ENCODE results near the gene EDDM3A.

DNA sequence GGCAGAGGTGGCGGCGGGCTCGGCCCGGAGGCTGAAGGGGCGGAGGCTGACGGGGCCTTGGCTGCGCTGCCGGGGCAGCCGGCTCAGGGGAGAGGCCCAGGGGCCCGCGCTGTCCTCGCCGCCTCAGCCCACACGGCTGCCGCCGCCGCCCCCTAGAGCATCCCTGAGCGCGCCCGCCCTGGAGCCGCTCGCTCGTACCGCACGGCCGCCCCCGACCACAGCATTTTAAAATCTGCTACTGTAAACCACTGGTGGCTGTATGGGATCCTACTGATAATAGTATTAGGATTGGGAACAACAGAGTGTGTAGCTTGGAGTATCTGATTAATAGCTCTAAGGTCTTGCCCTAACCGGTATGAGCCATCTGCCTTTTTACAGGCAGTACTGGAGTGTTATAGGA, 22.2 kb upstream of the EDDM3A start:
- no peak for TF ChIP-seq EP300 (IDR thresholded peaks at IDR 0.05)
- TF ChIP-seq POLR2A (IDR thresholded peaks at IDR 0.05), result no peak
- TF ChIP-seq CTCF (IDR thresholded peaks at IDR 0.05), result no peak

All from tibial nerve (tissue), 4 donors.